Smooth muscle cell (in vitro differentiated cells): ENCODE results near the gene MMP13. TPM values are rescaled to one million over a fixed set of nuclear protein-coding genes. Genes with fewer than 3 reads are reported as not detected.

Source experiments
- DNase-seq: peaks from one replicate; lab custom pipeline; 2025; ENCODE audit not compliant: unreplicated experiment; lab: John Stamatoyannopoulos, UW
- H2AFZ ChIP-seq: fragments of 200-600 bp; sonication (generic); 2 replicates; pipeline ENCODE4 v1.6.0; 2016; ENCODE audit warnings: antibody characterized with exemption, low read depth, mild to moderate bottlenecking
- H3F3A ChIP-seq: fragments of 200-600 bp; sonication (generic); 2 replicates; pipeline ENCODE4 v1.6.0; 2017; ENCODE audit warnings: antibody characterized with exemption, low read depth
- H3K27ac ChIP-seq: fragments of 200-600 bp; sonication (generic); 2 replicates; pipeline ENCODE4 v1.5.1; 2016; ENCODE audit warnings: low read depth, mild to moderate bottlenecking
- H3K27me3 ChIP-seq: fragments of 200-600 bp; sonication (generic); 2 replicates; pipeline ENCODE4 v1.6.1; 2016; ENCODE audit warnings: low read depth, mild to moderate bottlenecking
- H3K36me3 ChIP-seq: fragments of 200-600 bp; sonication (generic); 2 replicates; pipeline ENCODE4 v1.5.1; 2016; ENCODE audit warnings: low read depth
- H3K4me1 ChIP-seq: fragments of 200-600 bp; sonication (generic); 2 replicates; pipeline ENCODE4 v1.5.1; 2016; ENCODE audit warnings: low read depth
- H3K4me2 ChIP-seq: fragments of 200-600 bp; sonication (generic); 2 replicates; pipeline ENCODE4 v1.6.0; 2016; ENCODE audit warnings: mild to moderate bottlenecking
- H3K4me3 ChIP-seq: fragments of 200-600 bp; sonication (generic); 2 replicates; pipeline ENCODE4 v1.5.1; 2016; ENCODE audit warnings: mild to moderate bottlenecking
- H3K79me2 ChIP-seq: fragments of 200-600 bp; sonication (generic); 2 replicates; pipeline ENCODE4 v1.6.0; 2016; ENCODE audit warnings: low read depth, mild to moderate bottlenecking
- H3K9ac ChIP-seq: fragments of 200-600 bp; sonication (generic); 2 replicates; pipeline ENCODE4 v1.6.0; 2016; ENCODE audit warnings: low read depth
- H3K9me3 ChIP-seq: fragments of 200-600 bp; sonication (generic); replicated peaks from 2 replicates; pipeline ENCODE4 v1.5.1; 2016; ENCODE audit warnings: low read depth
- H4K20me1 ChIP-seq: fragments of 200-600 bp; sonication (generic); 2 replicates; pipeline ENCODE4 v1.6.0; 2016; ENCODE audit warnings: low read depth
- CTCF ChIP-seq: fragments of 200-600 bp; sonication (generic); IDR thresholded peaks from 2 replicates; pipeline ENCODE4 v1.5.1; 2017; ENCODE audit warnings: borderline replicate concordance, mild to moderate bottlenecking, antibody characterized with exemption; ENCODE audit not compliant: insufficient read depth, poor library complexity, severe bottlenecking
- WGBS: methylation state at CpG from one replicate; pipeline ENCODE4 v1.1.7; 2016; ENCODE audit warnings: low lambda C conversion rate; 5-methylcytosine and 5-hydroxymethylcytosine counted together
- polyA plus RNA-seq: library from polyadenylated mRNA; unstranded; fragments of >200 nt; fragmentation: Nextera tagmentation; extraction: Ambion mirVana; gene quantifications from 2 replicates; pipeline ENCODE4 v1.2.1, GENCODE V29; 2016
- small RNA-seq: library from RNA; depleted of rRNA; stranded (forward); fragments of <200 nt; gene quantifications from one replicate; pipeline ENCODE3, GENCODE V24; 2014
- total RNA-seq: library from RNA; depleted of rRNA; stranded (reverse); fragments of >200 nt; gene quantifications from 2 replicates; pipeline ENCODE4 v1.2.3, GENCODE V29; 2014

MMP13 gene
- total and polyA plus RNA-seq, 2 experiments from 2014 or later, result 0.72 to 2.0 TPM

- Histone ChIP-seq H4K20me1 (no peaks in the 10 kb centered on the region), H3K9me3 (no peaks in the 10 kb centered on the region), H3K36me3 (no peaks in the 10 kb centered on the region), H3K27me3 (no peaks in the 10 kb centered on the region), H3K79me2 (no peaks in the 10 kb centered on the region), H3K9ac (peak overlapping the region; percentile 9), H3F3A (no peaks in the 10 kb centered on the region), H2AFZ (no peak overlapping the region), H3K4me2 (no peak overlapping the region), H3K27ac (peak overlapping the region; percentile 78), H3K4me3 (no peak overlapping the region), H3K4me1 (no peaks in the 10 kb centered on the region)
- no peak for TF ChIP-seq CTCF
- DNase-seq, result no peak
- 60% methylated on average over 2 of the region's 2 CpGs for WGBS
Measured at GRCh38 chr11:102900346-102900745, 55.2 kb downstream of the MMP13 start.

Small RNA genes within 50 kb of the gene (small RNA-seq; reads per million reads assigned to genes)
- not detected for gene RNU7-159P

Other genes starting within 250 kb of the MMP13 start
- gene MMP27, start 250.0 kb downstream of the MMP13 start, total RNA-seq, result not detected in 2 replicates
- not detected in 2 replicates for gene MMP27, start 250.0 kb downstream of the MMP13 start, polyA plus RNA-seq
- gene MMP8, start 230.8 kb downstream of the MMP13 start, total RNA-seq, result 0.81 TPM in 1 of 2 replicates, not detected in the other
- not detected in 2 replicates for gene MMP8, start 230.8 kb downstream of the MMP13 start, polyA plus RNA-seq
- 4.0 and 7.3 TPM in 2 replicates for gene MMP10, start 175.1 kb downstream of the MMP13 start, total RNA-seq
- gene MMP10, start 175.1 kb downstream of the MMP13 start, polyA plus RNA-seq, result 1.1 and 6.7 TPM in 2 replicates
- gene MMP1, start 157.6 kb downstream of the MMP13 start, total RNA-seq, result 27.8 and 38.3 TPM in 2 replicates
- gene MMP1, start 157.6 kb downstream of the MMP13 start, polyA plus RNA-seq, result 9.1 and 24.0 TPM in 2 replicates
- gene MMP3, start 112.1 kb downstream of the MMP13 start, total RNA-seq, result 2.8 and 4.3 TPM in 2 replicates
- gene MMP3, start 112.1 kb downstream of the MMP13 start, polyA plus RNA-seq, result 2.0 and 3.2 TPM in 2 replicates
- gene MMP12, start 80.8 kb downstream of the MMP13 start, total RNA-seq, result 7.7 and 10.7 TPM in 2 replicates
- 0.62 and 6.0 TPM in 2 replicates for gene MMP12, start 80.8 kb downstream of the MMP13 start, polyA plus RNA-seq
- 88.1 and 119 TPM in 2 replicates for gene DCUN1D5, start 136.4 kb upstream of the MMP13 start, total RNA-seq
- gene DCUN1D5, start 136.4 kb upstream of the MMP13 start, polyA plus RNA-seq, result 69.9 and 72.0 TPM in 2 replicates
- gene DYNC2H1, start 153.7 kb upstream of the MMP13 start, total RNA-seq, result 10.8 and 14.7 TPM in 2 replicates
- 2.3 and 4.2 TPM in 2 replicates for gene DYNC2H1, start 153.7 kb upstream of the MMP13 start, polyA plus RNA-seq